Measurements from ENCODE around the gene CBX1. TPM values are rescaled to one million over a fixed set of nuclear protein-coding genes. Genes with fewer than 3 reads are reported as not detected.

Gene CBX1
- polyA plus RNA-seq, 1 donor (not counting 4 experiments of a cell fraction or from before 2014, with no cell fraction given): 42.3 TPM

- FAIRE-seq: no peak
- dilution Hi-C loops (cut with MboI; ENCODE audit: extremely low pct_ligation_motif_present, low sequenced_read_pairs): no loop called here
- TF ChIP-seq CTCF (optimal IDR thresholded peaks at IDR 0.05 in 1 of 3, IDR thresholded peaks at IDR 0.05 in 1 of 3, conservative IDR thresholded peaks at IDR 0.05 in 1 of 3; ENCODE audit: extremely low read depth in 1 of 3, insufficient read depth in 2 of 3, low read length in 3 of 3) (no peak), EZH2 (IDR thresholded peaks at IDR 0.05; ENCODE audit: low read length) (no peak)
- no peak for DNase-seq (ENCODE audit: low read depth, low spot score)
- H3K27me3 ChIP-seq (ENCODE audit: control insufficient read depth, extremely low read depth, insufficient read depth, low read length): no peaks in the 10 kb centered on the region
- peak overlapping the region; percentile 31 to 78 (median 66) for H3K4me3 ChIP-seq (ENCODE audit: control insufficient read depth in 2 of 3, extremely low read depth in 1 of 3, insufficient read depth in 2 of 3, low read depth in 1 of 3, low read length in 3 of 3)
- H3K4me1 ChIP-seq (ENCODE audit: control insufficient read depth, extremely low read depth, insufficient read depth, low read length): peaks cover 40% of the 10 kb centered on the region
- H3K27ac ChIP-seq (ENCODE audit: control insufficient read depth, insufficient read depth, low read length): peak overlapping the region; percentile 73
- peak overlapping the region; percentile 65 for H2AFZ ChIP-seq (ENCODE audit: control insufficient read depth, low read length)
- H3K9me1 ChIP-seq (ENCODE audit: control insufficient read depth, extremely low read depth, insufficient read depth, low read length): peaks cover 3% of the 10 kb centered on the region
- no peaks in the 10 kb centered on the region for H3K79me2 ChIP-seq (ENCODE audit: control insufficient read depth, insufficient read depth, low read length)
- H3K9ac ChIP-seq (ENCODE audit: control insufficient read depth, extremely low read depth, insufficient read depth, low read length): peak overlapping the region; percentile 73
- H3K36me3 ChIP-seq (ENCODE audit: control insufficient read depth in 2 of 2, extremely low read depth in 1 of 2, insufficient read depth in 2 of 2, low read length in 2 of 2): no peaks in the 10 kb centered on the region
- no peaks in the 10 kb centered on the region for H3K9me3 ChIP-seq (ENCODE audit: control insufficient read depth, low read depth, low read length)
- no peaks in the 10 kb centered on the region for H4K20me1 ChIP-seq (ENCODE audit: control insufficient read depth, extremely low read depth, insufficient read depth, low read length)
- H3K4me2 ChIP-seq (ENCODE audit: control insufficient read depth, extremely low read depth, insufficient read depth, low read depth, low read length): peak overlapping the region; percentile 96
Observed at GRCh38 chr17:48024149-48025039, 76.9 kb downstream of the CBX1 start.

- Histone ChIP-seq H4K20me1 (ENCODE audit: control insufficient read depth, extremely low read depth, insufficient read depth, low read length) (no peaks in the 10 kb centered on the region), H3K9me1 (ENCODE audit: control insufficient read depth, extremely low read depth, insufficient read depth, low read length) (peaks cover 3% of the 10 kb centered on the region), H2AFZ (ENCODE audit: control insufficient read depth, low read length) (peak overlapping the region; percentile 65), H3K4me3 (ENCODE audit: control insufficient read depth in 2 of 3, extremely low read depth in 1 of 3, insufficient read depth in 2 of 3, low read depth in 1 of 3, low read length in 3 of 3) (peak overlapping the region; percentile 31 to 78 (median 66)), H3K27me3 (ENCODE audit: control insufficient read depth, extremely low read depth, insufficient read depth, low read length) (no peaks in the 10 kb centered on the region), H3K9me3 (ENCODE audit: control insufficient read depth, low read depth, low read length) (no peaks in the 10 kb centered on the region), H3K4me1 (ENCODE audit: control insufficient read depth, extremely low read depth, insufficient read depth, low read length) (peaks cover 40% of the 10 kb centered on the region), H3K9ac (ENCODE audit: control insufficient read depth, extremely low read depth, insufficient read depth, low read length) (peak overlapping the region; percentile 73), H3K4me2 (ENCODE audit: control insufficient read depth, extremely low read depth, insufficient read depth, low read depth, low read length) (peak overlapping the region; percentile 96), H3K79me2 (ENCODE audit: control insufficient read depth, insufficient read depth, low read length) (no peaks in the 10 kb centered on the region), H3K36me3 (ENCODE audit: control insufficient read depth in 2 of 2, extremely low read depth in 1 of 2, insufficient read depth in 2 of 2, low read length in 2 of 2) (no peaks in the 10 kb centered on the region), H3K27ac (ENCODE audit: control insufficient read depth, insufficient read depth, low read length) (peak overlapping the region; percentile 73)
- no peak for DNase-seq (ENCODE audit: low read depth, low spot score)
- FAIRE-seq: no peak
- TF ChIP-seq CTCF (optimal IDR thresholded peaks at IDR 0.05 in 1 of 3, IDR thresholded peaks at IDR 0.05 in 1 of 3, conservative IDR thresholded peaks at IDR 0.05 in 1 of 3; ENCODE audit: extremely low read depth in 1 of 3, insufficient read depth in 2 of 3, low read length in 3 of 3) (peak; percentile 33 to 65 (median 47)), EZH2 (IDR thresholded peaks at IDR 0.05; ENCODE audit: low read length) (no peak)
- dilution Hi-C loops (cut with MboI; ENCODE audit: extremely low pct_ligation_motif_present, low sequenced_read_pairs): no loop called here
Observed at GRCh38 chr17:48023400-48024148, 77.7 kb downstream of the CBX1 start.
